IMR-90 (cell line): ENCODE data around the gene NUFIP1. TPM values are rescaled to one million over a fixed set of nuclear protein-coding genes. Genes with fewer than 3 reads are reported as not detected.

Source experiments
- ATAC-seq: fragments of 200-7000 bp; cut with Tn5 transposase; 2 replicates; pipeline ENCODE4 v1.9.1; 2020; ENCODE audit warnings: low read depth, mild to moderate bottlenecking, moderate library complexity
- BruUV-seq: library from RNA; stranded (reverse); fragments of 400-500 nt; replicated peaks from 2 replicates; lab custom pipeline; 2021; lab: Mats Ljungman, UMichigan
- CTCF ChIA-PET: fragments of 300-600 bp; formaldehyde crosslinking; extraction: SDS; loops from one replicate; lab custom pipeline; 2021; ENCODE audit warnings: antibody characterized with exemption; lab: Yijun Ruan, JAX
- POLR2A ChIA-PET: fragments of 300-600 bp; sonication (Branson Sonifier 250); formaldehyde crosslinking; loops from one replicate; lab custom pipeline; 2022; ENCODE audit warnings: antibody characterized with exemption; ENCODE audit not compliant: unreplicated experiment; lab: Charles Lee
- DNase-seq: peaks from one replicate; pipeline ENCODE4 v3.0.0; 2013
- H2AFZ ChIP-seq: replicated peaks from 2 replicates; pipeline ENCODE3; 2013; ENCODE audit warnings: low read length, mild to moderate bottlenecking; ENCODE audit not compliant: poor library complexity
- H2AK5ac ChIP-seq: 2 replicates; pipeline ENCODE4 v1.6.1; 2013; ENCODE audit warnings: low read depth, low read length, inconsistent platforms
- H2AK9ac ChIP-seq: replicated peaks from 2 replicates; pipeline ENCODE3; 2013; ENCODE audit warnings: mild to moderate bottlenecking, low read depth, low read length, moderate library complexity; ENCODE audit not compliant: poor library complexity
- H2BK120ac ChIP-seq: 2 replicates; pipeline ENCODE4 v1.6.1; 2013; ENCODE audit warnings: low read depth, low read length, inconsistent platforms
- H2BK15ac ChIP-seq: 3 replicates; pipeline ENCODE4 v1.6.1; 2013; ENCODE audit warnings: low read depth, low read length, inconsistent platforms
- H2BK20ac ChIP-seq: 2 replicates; pipeline ENCODE4 v1.6.1; 2013; ENCODE audit warnings: low read depth, mild to moderate bottlenecking, inconsistent platforms, low read length, moderate library complexity
- H2BK5ac ChIP-seq: 2 replicates; pipeline ENCODE4 v1.6.1; 2013; ENCODE audit warnings: mild to moderate bottlenecking, low read depth, low read length, inconsistent platforms; ENCODE audit not compliant: poor library complexity, severe bottlenecking
- H3K14ac ChIP-seq: replicated peaks from 2 replicates; pipeline ENCODE4 v1.6.1; 2013; ENCODE audit warnings: low read depth, low read length, inconsistent platforms
- H3K18ac ChIP-seq: 2 replicates; pipeline ENCODE4 v1.6.1; 2013; ENCODE audit warnings: low read depth, low read length, control low read depth
- H3K23ac ChIP-seq: 2 replicates; pipeline ENCODE4 v1.6.1; 2013; ENCODE audit warnings: low read depth, low read length, inconsistent platforms
- H3K27ac ChIP-seq: 2 replicates; pipeline ENCODE4 v1.5.1; 2013; ENCODE audit warnings: mild to moderate bottlenecking, control low read depth, low read length; ENCODE audit not compliant: insufficient read depth
- H3K27me3 ChIP-seq: 2 replicates; pipeline ENCODE4 v1.6.1; 2013; ENCODE audit warnings: low read length; ENCODE audit not compliant: control insufficient read depth, insufficient read depth
- H3K36me3 ChIP-seq: 2 replicates; pipeline ENCODE4 v1.6.1; 2013; ENCODE audit warnings: low read length, mixed read lengths; ENCODE audit not compliant: control insufficient read depth, insufficient read depth
- H3K4ac ChIP-seq: 2 replicates; pipeline ENCODE4 v1.6.1; 2013; ENCODE audit warnings: low read depth, low read length, inconsistent platforms
- H3K4me1 ChIP-seq: 2 replicates; pipeline ENCODE4 v1.6.1; 2013; ENCODE audit warnings: low read length, mixed read lengths; ENCODE audit not compliant: control insufficient read depth, insufficient read depth
- H3K4me2 ChIP-seq: 2 replicates; pipeline ENCODE4 v1.6.1; 2013; ENCODE audit warnings: low read depth, mild to moderate bottlenecking, control low read depth, low read length, moderate library complexity
- H3K4me3 ChIP-seq: 2 replicates; pipeline ENCODE4 v1.5.1; 2013; ENCODE audit warnings: low read depth, mild to moderate bottlenecking, control low read depth, low read length, moderate library complexity; ENCODE audit not compliant: insufficient read depth
- H3K56ac ChIP-seq: 2 replicates; pipeline ENCODE4 v1.6.1; 2013; ENCODE audit warnings: low read length, inconsistent platforms; ENCODE audit not compliant: insufficient read depth; ENCODE audit errors: extremely low read depth
- H3K79me1 ChIP-seq, 2 experiments: 2 replicates each; pipeline ENCODE4 v1.6.1; 2013; ENCODE audit warnings: low read length in 2 of 2, inconsistent platforms in 1 of 2, low read depth in 1 of 2
- H3K9ac ChIP-seq: 2 replicates; pipeline ENCODE4 v1.6.1; 2013; ENCODE audit warnings: low read depth, low read length, control low read depth
- H3K9me1 ChIP-seq: 2 replicates; pipeline ENCODE4 v1.6.1; 2013; ENCODE audit warnings: low read length, inconsistent platforms; ENCODE audit not compliant: insufficient read depth
- H3K9me3 ChIP-seq: 2 replicates; pipeline ENCODE4 v1.6.1; 2013; ENCODE audit warnings: low read length; ENCODE audit not compliant: control insufficient read depth, insufficient read depth
- H4K20me1 ChIP-seq: 2 replicates; pipeline ENCODE4 v1.6.1; 2013; ENCODE audit warnings: low read length, inconsistent platforms; ENCODE audit not compliant: insufficient read depth
- H4K5ac ChIP-seq: 2 replicates; pipeline ENCODE4 v1.6.1; 2013; ENCODE audit warnings: mild to moderate bottlenecking, low read depth, low read length, control low read depth
- H4K8ac ChIP-seq, 2 experiments: 2 replicates each; pipeline ENCODE4 v1.6.1; 2013; ENCODE audit warnings: low read depth in 2 of 2, low read length in 2 of 2, control low read depth in 1 of 2, inconsistent platforms in 1 of 2
- H4K91ac ChIP-seq: 2 replicates; pipeline ENCODE4 v1.6.1; 2013; ENCODE audit warnings: low read depth, low read length, inconsistent platforms; ENCODE audit not compliant: insufficient read depth
- BHLHE40 ChIP-seq: fragments of 150-350 bp; IDR thresholded peaks from 2 replicates; pipeline ENCODE4 v1.6.1; 2016; ENCODE audit warnings: mild to moderate bottlenecking, low read depth, low read length
- CEBPB ChIP-seq: IDR thresholded peaks from 2 replicates; pipeline ENCODE4 v1.6.1; 2012; ENCODE audit warnings: low read depth, low read length, improper control_type of control experiment
- FOS ChIP-seq: fragments of 150-350 bp; IDR thresholded peaks from 2 replicates; pipeline ENCODE4 v1.6.1; 2016; ENCODE audit warnings: low read depth, low read length
- MAFK ChIP-seq: IDR thresholded peaks from 2 replicates; pipeline ENCODE4 v1.6.1; 2012; ENCODE audit warnings: low read depth, low read length, improper control_type of control experiment
- MAZ ChIP-seq: IDR thresholded peaks from 2 replicates; pipeline ENCODE4 v1.6.1; 2012; ENCODE audit warnings: low read depth, mild to moderate bottlenecking, low read length, improper control_type of control experiment, moderate library complexity, borderline replicate concordance
- MXI1 ChIP-seq: IDR thresholded peaks from 2 replicates; pipeline ENCODE4 v1.6.1; 2012; ENCODE audit warnings: low read depth, mild to moderate bottlenecking, low read length, moderate library complexity, borderline replicate concordance
- POLR2A ChIP-seq: IDR thresholded peaks from 2 replicates; pipeline ENCODE4 v1.6.1; 2012; ENCODE audit warnings: mild to moderate bottlenecking, low read depth, low read length
- RFX5 ChIP-seq: IDR thresholded peaks from 2 replicates; pipeline ENCODE4 v1.8.0; 2012; ENCODE audit warnings: low read depth, mild to moderate bottlenecking, low read length, moderate library complexity
- SMC3 ChIP-seq: fragments of 150-350 bp; IDR thresholded peaks from 2 replicates; pipeline ENCODE4 v1.6.1; 2016; ENCODE audit warnings: low read depth, mild to moderate bottlenecking, antibody characterized with exemption, low read length, moderate library complexity
- USF2 ChIP-seq: fragments of 150-350 bp; IDR thresholded peaks from 2 replicates; pipeline ENCODE4 v1.6.1; 2017; ENCODE audit warnings: mild to moderate bottlenecking, antibody characterized with exemption, low read length, low read depth
- WGBS, 2 experiments: methylation state at CpG; one replicate each; pipeline versions ENCODE4 v1.1.5 to v1.1.7; 2013; ENCODE audit warnings: missing lambda C conversion rate in 2 of 2; ENCODE audit not compliant: insufficient read length in 1 of 2; ENCODE audit errors: extremely low coverage in 2 of 2; 5-methylcytosine and 5-hydroxymethylcytosine counted together
- dilution Hi-C: fragments of 300-500 bp; cut with HindIII; formaldehyde crosslinking; loops from one replicate; pipeline ENCODE4 v1.14.3; 2018; ENCODE audit warnings: low sequenced_read_pairs; ENCODE audit not compliant: unreplicated experiment
- in situ Hi-C: fragments of 300-500 bp; cut with MboI; formaldehyde crosslinking; loops from 3 replicates; pipeline ENCODE4 v1.14.3; 2019; ENCODE audit warnings: low sequenced_read_pairs, inconsistent platforms, mixed read lengths
- intact Hi-C: fragments of 100-400 bp; cut with micrococcal nuclease; formaldehyde crosslinking; loops from 2 replicates; pipeline ENCODE4 v1.10.0; 2022
- polyA plus RNA-seq, 3 experiments: library from polyadenylated mRNA; depleted of rRNA; stranded (reverse); fragments of >200 nt; gene quantifications; 2 replicates each; pipeline ENCODE4 v1.2.3, GENCODE V29; 2012; ENCODE audit warnings: low replicate concordance in 1 of 3
- total RNA-seq: library from RNA; depleted of rRNA; stranded (reverse); fragments of >200 nt; gene quantifications from 2 replicates; pipeline ENCODE4 v1.2.3, GENCODE V29; 2012

Gene NUFIP1
- total and polyA plus RNA-seq, 2 of the 4 experiments (the other 2 are of a cell fraction): 1.4 to 2.3 TPM

- ATAC-seq (no peak), DNase-seq (peak; percentile 73)
- peak overlapping the region; percentile 33; the same call in 1 of the 2 replicates for H3K18ac ChIP-seq
- H3K36me3 ChIP-seq: peaks cover 19% of the 10 kb centered on the region
- H2AK5ac ChIP-seq: no peak overlapping the region
- no peaks in the 10 kb centered on the region for H3K27me3 ChIP-seq
- H3K14ac ChIP-seq: no peak overlapping the region
- H4K91ac ChIP-seq: no peak overlapping the region
- ChIA-PET CTCF (no interaction called here), POLR2A (no interaction called here)
- no peak overlapping the region for H2BK120ac ChIP-seq
- H3K9me3 ChIP-seq: no peaks in the 10 kb centered on the region
- dilution Hi-C loops (no loop called here), intact Hi-C loops (no loop called here), in situ Hi-C loops (no loop called here)
- no peak overlapping the region for H2AFZ ChIP-seq
- H3K56ac ChIP-seq: no peak overlapping the region
- no peak overlapping the region for H3K9ac ChIP-seq
- no peak for TF ChIP-seq FOS
- no peak for TF ChIP-seq POLR2A
- TF ChIP-seq BHLHE40: no peak
- TF ChIP-seq MXI1: no peak
- no peak for TF ChIP-seq CEBPB
- TF ChIP-seq RFX5: no peak
- no peak for TF ChIP-seq MAZ
- no peak for TF ChIP-seq SMC3
- no peak for TF ChIP-seq USF2
- no peak for TF ChIP-seq MAFK
- no peak overlapping the region for H3K23ac ChIP-seq
- H3K4me1 ChIP-seq: peaks cover 6% of the 10 kb centered on the region
- no peak overlapping the region for H3K27ac ChIP-seq
- H2BK20ac ChIP-seq: no peak overlapping the region
- no peak overlapping the region for H3K4ac ChIP-seq
- peaks cover 2 to 7% of the 10 kb centered on the region in 2 experiments; a peak in 2 of 4 replicates for H3K79me1 ChIP-seq
- H4K5ac ChIP-seq: peak overlapping the region; percentile 65; the same call in 1 of the 2 replicates
- no peak overlapping the region for H2BK5ac ChIP-seq
- BruUV-seq: no TSS peak
- H2AK9ac ChIP-seq: no peak overlapping the region
- no peak overlapping the region for H3K4me3 ChIP-seq
- no peaks in the 10 kb centered on the region; the same call in 1 of the 2 replicates for H4K20me1 ChIP-seq
- peak overlapping the region in 1 of 2 experiments; percentile 45; a peak in 1 of 4 replicates for H4K8ac ChIP-seq
- no peak overlapping the region for H3K4me2 ChIP-seq
- H3K9me1 ChIP-seq: peaks cover 3% of the 10 kb centered on the region; the same call in 1 of the 2 replicates
- peak overlapping the region; percentile 4; the same call in 1 of the 3 replicates for H2BK15ac ChIP-seq
- WGBS, 2 experiments: 80% methylated on average over 1 of the region's 2 CpGs; no CpG with 5 or more reads in 1 of the 2 experiments
These were observed 26.0 kb upstream of the NUFIP1 start for GRCh38 chr13:45015300-45015699.
